Panc1 (cell line): ENCODE measurements around the gene ZNRF3. TPM values are rescaled to one million over a fixed set of nuclear protein-coding genes. Genes with fewer than 3 reads are reported as not detected.

ENCODE experiments used
- ATAC-seq: fragments of 200-7000 bp; cut with Tn5 transposase; 2 replicates; pipeline ENCODE4 v1.9.1; 2020; ENCODE audit warnings: mild to moderate bottlenecking, moderate library complexity
- BruUV-seq: library from RNA; stranded (reverse); fragments of 400-500 nt; replicated peaks from 2 replicates; lab custom pipeline; 2021; lab: Mats Ljungman, UMichigan
- CTCF ChIA-PET: fragments of 300-600 bp; sonication (Branson Sonifier 250); formaldehyde crosslinking; loops from one replicate; lab custom pipeline; 2022; ENCODE audit warnings: antibody characterized with exemption; lab: Charles Lee
- POLR2A ChIA-PET: fragments of 300-600 bp; sonication (Branson Sonifier 250); formaldehyde crosslinking; loops from one replicate; lab custom pipeline; 2022; ENCODE audit warnings: antibody characterized with exemption; lab: Charles Lee
- DNase-seq: peaks from one replicate; pipeline ENCODE4 v3.0.0-alpha.2; 2010; ENCODE audit warnings: low read depth, low spot score
- H3K27ac ChIP-seq: 2 replicates; pipeline ENCODE4 v1.5.1; 2011; ENCODE audit warnings: mild to moderate bottlenecking, low read length, inconsistent platforms
- H3K27me3 ChIP-seq: fragments of 200-500 bp; sonication (Bioruptor generic); 2 replicates; pipeline ENCODE4 v1.6.0; 2014; ENCODE audit warnings: low read length, inconsistent platforms; ENCODE audit not compliant: control insufficient read depth, insufficient read depth
- H3K36me3 ChIP-seq: fragments of 200-500 bp; sonication (Bioruptor generic); 2 replicates; pipeline ENCODE4 v1.5.1; 2014; ENCODE audit warnings: inconsistent platforms, mild to moderate bottlenecking, low read length, moderate library complexity; ENCODE audit not compliant: control insufficient read depth, insufficient read depth
- H3K4me1 ChIP-seq: 2 replicates; pipeline ENCODE4 v1.5.1; 2011; ENCODE audit warnings: inconsistent platforms, mild to moderate bottlenecking, low read length, moderate library complexity; ENCODE audit not compliant: control insufficient read depth, insufficient read depth
- H3K4me3 ChIP-seq, 2 experiments: 2 replicates each; pipeline ENCODE4 v1.5.1; 2011 to 2012; ENCODE audit warnings: low read depth in 2 of 2, low read length in 2 of 2, mild to moderate bottlenecking in 2 of 2, inconsistent platforms in 1 of 2, moderate library complexity in 1 of 2
- H3K9me3 ChIP-seq: fragments of 200-500 bp; sonication (Bioruptor generic); 2 replicates; pipeline ENCODE4 v1.5.1; 2014; ENCODE audit warnings: low read depth, mild to moderate bottlenecking, inconsistent platforms, low read length, moderate library complexity; ENCODE audit not compliant: control insufficient read depth, insufficient read depth
- CTCF ChIP-seq: fragments of 450-650 bp; IDR thresholded peaks from 2 replicates; pipeline ENCODE4 v1.5.1; 2017; ENCODE audit warnings: mild to moderate bottlenecking
- POLR2AphosphoS5 ChIP-seq: IDR thresholded peaks from 2 replicates; pipeline ENCODE4 v1.6.1; 2012; ENCODE audit warnings: mild to moderate bottlenecking, low read depth, low read length, moderate library complexity
- SIN3A ChIP-seq: IDR thresholded peaks from 2 replicates; pipeline ENCODE4 v1.6.1; 2012; ENCODE audit warnings: low read depth, mild to moderate bottlenecking, low read length, moderate library complexity, borderline replicate concordance; ENCODE audit not compliant: insufficient read depth
- TCF7L2 ChIP-seq: IDR thresholded peaks from 2 replicates; pipeline ENCODE4 v1.6.1; 2011; ENCODE audit warnings: mild to moderate bottlenecking, low read depth, low read length, inconsistent platforms
- in situ Hi-C: cut with HindIII; loops from 2 replicates; pipeline ENCODE4 v1.10.0; 2016; ENCODE audit warnings: low sequenced_read_pairs, low pct_unique_long_range_greater_than_20kb
- intact Hi-C: fragments of 100-400 bp; cut with micrococcal nuclease; formaldehyde crosslinking; loops from one replicate; pipeline ENCODE4 v1.10.0; 2022; ENCODE audit not compliant: unreplicated experiment
- total RNA-seq: library from RNA; stranded (reverse); gene quantifications from one replicate; pipeline ENCODE4 v1.2.1, GENCODE V29; 2021; ENCODE audit not compliant: unreplicated experiment
- TF ChIP-seq, protein P1 (sequence below), 2 experiments: IDR thresholded peaks; 2 replicates each; pipeline ENCODE4 v1.6.1; 2011 to 2012; ENCODE audit warnings: low read depth in 2 of 2, control low read depth in 1 of 2, low read length in 1 of 2, mild to moderate bottlenecking in 1 of 2, moderate library complexity in 1 of 2; ENCODE audit not compliant: insufficient read depth in 1 of 2

The ZNRF3 gene
- total RNA-seq, 1 experiment from 2014 or later: 7.3 TPM

GRCh38 chr22:29023172-29023796, 139.9 kb downstream of the ZNRF3 start:
- POLR2A ChIA-PET: no interaction called here
- CTCF ChIA-PET: no interaction called here
- Histone ChIP-seq H3K4me1 (no peaks in the 10 kb centered on the region), H3K9me3 (no peaks in the 10 kb centered on the region), H3K27me3 (no peaks in the 10 kb centered on the region), H3K4me3 (no peak overlapping the region), H3K27ac (no peak overlapping the region), H3K36me3 (no peaks in the 10 kb centered on the region)
- no peak for ATAC-seq
- in situ Hi-C loops (no loop called here), intact Hi-C loops (no loop called here)
- no peak for DNase-seq
- BruUV-seq: no TSS peak
- TF ChIP-seq, protein P1, sequence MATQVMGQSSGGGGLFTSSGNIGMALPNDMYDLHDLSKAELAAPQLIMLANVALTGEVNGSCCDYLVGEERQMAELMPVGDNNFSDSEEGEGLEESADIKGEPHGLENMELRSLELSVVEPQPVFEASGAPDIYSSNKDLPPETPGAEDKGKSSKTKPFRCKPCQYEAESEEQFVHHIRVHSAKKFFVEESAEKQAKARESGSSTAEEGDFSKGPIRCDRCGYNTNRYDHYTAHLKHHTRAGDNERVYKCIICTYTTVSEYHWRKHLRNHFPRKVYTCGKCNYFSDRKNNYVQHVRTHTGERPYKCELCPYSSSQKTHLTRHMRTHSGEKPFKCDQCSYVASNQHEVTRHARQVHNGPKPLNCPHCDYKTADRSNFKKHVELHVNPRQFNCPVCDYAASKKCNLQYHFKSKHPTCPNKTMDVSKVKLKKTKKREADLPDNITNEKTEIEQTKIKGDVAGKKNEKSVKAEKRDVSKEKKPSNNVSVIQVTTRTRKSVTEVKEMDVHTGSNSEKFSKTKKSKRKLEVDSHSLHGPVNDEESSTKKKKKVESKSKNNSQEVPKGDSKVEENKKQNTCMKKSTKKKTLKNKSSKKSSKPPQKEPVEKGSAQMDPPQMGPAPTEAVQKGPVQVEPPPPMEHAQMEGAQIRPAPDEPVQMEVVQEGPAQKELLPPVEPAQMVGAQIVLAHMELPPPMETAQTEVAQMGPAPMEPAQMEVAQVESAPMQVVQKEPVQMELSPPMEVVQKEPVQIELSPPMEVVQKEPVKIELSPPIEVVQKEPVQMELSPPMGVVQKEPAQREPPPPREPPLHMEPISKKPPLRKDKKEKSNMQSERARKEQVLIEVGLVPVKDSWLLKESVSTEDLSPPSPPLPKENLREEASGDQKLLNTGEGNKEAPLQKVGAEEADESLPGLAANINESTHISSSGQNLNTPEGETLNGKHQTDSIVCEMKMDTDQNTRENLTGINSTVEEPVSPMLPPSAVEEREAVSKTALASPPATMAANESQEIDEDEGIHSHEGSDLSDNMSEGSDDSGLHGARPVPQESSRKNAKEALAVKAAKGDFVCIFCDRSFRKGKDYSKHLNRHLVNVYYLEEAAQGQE (IDR thresholded peaks at IDR 0.05; ENCODE audit: insufficient read depth in 1 of 2, low read depth in 2 of 2, low read length in 1 of 2): no peak
- TF ChIP-seq TCF7L2 (no peak), CTCF (no peak), POLR2AphosphoS5 (no peak), SIN3A (no peak)

- DNase-seq (no peak), ATAC-seq (no peak)
- Histone ChIP-seq H3K4me3 (no peak overlapping the region), H3K27me3 (no peaks in the 10 kb centered on the region), H3K36me3 (no peaks in the 10 kb centered on the region), H3K27ac (no peak overlapping the region), H3K9me3 (no peaks in the 10 kb centered on the region), H3K4me1 (peaks cover 19% of the 10 kb centered on the region)
- TF ChIP-seq, protein P1 (IDR thresholded peaks at IDR 0.05; ENCODE audit: insufficient read depth in 1 of 2, low read depth in 2 of 2, low read length in 1 of 2): no peak
- TF ChIP-seq TCF7L2 (no peak), CTCF (no peak), SIN3A (no peak), POLR2AphosphoS5 (no peak)
- in situ Hi-C loops: no loop called here
- ChIA-PET CTCF (no interaction called here), POLR2A (no interaction called here)
- intact Hi-C loops: no loop called here
- BruUV-seq: no TSS peak
Measured at GRCh38 chr22:29026579-29026978, 143.2 kb downstream of the ZNRF3 start.
